ENCODE data around the gene REM2.

GRCh38 chr14:22847661-22848341 lies 35.2 kb upstream of the REM2 start:
- peak; percentile 15 to 43 for TF ChIP-seq CTCF (conservative IDR thresholded peaks at IDR 0.05 in 1 of 2, IDR thresholded peaks at IDR 0.05 in 1 of 2; ENCODE audit: extremely low read depth in 1 of 2, insufficient read depth in 1 of 2, low read depth in 1 of 2, low read length in 2 of 2)
- TF ChIP-seq EZH2 (IDR thresholded peaks at IDR 0.05; ENCODE audit: borderline replicate concordance, low read length), result no peak

Data from mammary epithelial cell (primary cell).